GM21381 (cell line): ENCODE results near the gene LSR.

ENCODE experiments used
- ATAC-seq: cut with Tn5 transposase; IDR thresholded peaks from one replicate; pipeline ENCODE4 v1.9.1; 2021; ENCODE audit warnings: mild to moderate bottlenecking, moderate library complexity; ENCODE audit not compliant: unreplicated experiment

LSR gene

GRCh38 chr19:35266520-35267352 is 17.9 kb downstream of the LSR start:
- no peak for ATAC-seq

- ATAC-seq, result no peak
Measured at GRCh38 chr19:35267353-35267817, 18.6 kb downstream of the LSR start.

- ATAC-seq, result peak; percentile 49
Measured at GRCh38 chr19:35267818-35268535, 19.2 kb downstream of the LSR start.

- peak; percentile 35 for ATAC-seq
Measured at GRCh38 chr19:35268536-35269437, 20.0 kb downstream of the LSR start, which contains the start of gene USF2. Gene USF2 (plus strand): TSS chr19:35268962. CDS start chr19:35269102, 140 bp downstream.

GRCh38 chr19:35269438-35270117 is 20.8 kb downstream of the LSR start:
- peak; percentile 49 for ATAC-seq

GRCh38 chr19:35270381-35270811 is 21.6 kb downstream of the LSR start:
- no peak for ATAC-seq

- no peak for ATAC-seq
Measured at GRCh38 chr19:35271546-35271945, 22.7 kb downstream of the LSR start.

GRCh38 chr19:35272122-35272719 is 23.4 kb downstream of the LSR start:
- no peak for ATAC-seq

- no peak for ATAC-seq
Measured at GRCh38 chr19:35272954-35273649, 24.3 kb downstream of the LSR start.

GRCh38 chr19:35273686-35274259 is 25.0 kb downstream of the LSR start:
- no peak for ATAC-seq

- no peak for ATAC-seq
Measured at GRCh38 chr19:35274323-35274722, 25.5 kb downstream of the LSR start.

- ATAC-seq, result no peak
Measured at GRCh38 chr19:35276706-35277281, 28.0 kb downstream of the LSR start.

- ATAC-seq, result no peak
Measured at GRCh38 chr19:35278578-35279284, 29.9 kb downstream of the LSR start.

GRCh38 chr19:35279374-35279773 is 30.6 kb downstream of the LSR start:
- no peak for ATAC-seq

- ATAC-seq, result no peak
Measured at GRCh38 chr19:35279985-35280821, 31.4 kb downstream of the LSR start.

GRCh38 chr19:35281303-35281702 is 32.5 kb downstream of the LSR start:
- no peak for ATAC-seq
